ENCODE measurements around the gene CCDC88B. TPM values are rescaled to one million over a fixed set of nuclear protein-coding genes. Genes with fewer than 3 reads are reported as not detected.

The CCDC88B gene
- total and polyA plus RNA-seq, 4 donors, result 13.6 to 56.8 (median 43.4) TPM

DNA sequence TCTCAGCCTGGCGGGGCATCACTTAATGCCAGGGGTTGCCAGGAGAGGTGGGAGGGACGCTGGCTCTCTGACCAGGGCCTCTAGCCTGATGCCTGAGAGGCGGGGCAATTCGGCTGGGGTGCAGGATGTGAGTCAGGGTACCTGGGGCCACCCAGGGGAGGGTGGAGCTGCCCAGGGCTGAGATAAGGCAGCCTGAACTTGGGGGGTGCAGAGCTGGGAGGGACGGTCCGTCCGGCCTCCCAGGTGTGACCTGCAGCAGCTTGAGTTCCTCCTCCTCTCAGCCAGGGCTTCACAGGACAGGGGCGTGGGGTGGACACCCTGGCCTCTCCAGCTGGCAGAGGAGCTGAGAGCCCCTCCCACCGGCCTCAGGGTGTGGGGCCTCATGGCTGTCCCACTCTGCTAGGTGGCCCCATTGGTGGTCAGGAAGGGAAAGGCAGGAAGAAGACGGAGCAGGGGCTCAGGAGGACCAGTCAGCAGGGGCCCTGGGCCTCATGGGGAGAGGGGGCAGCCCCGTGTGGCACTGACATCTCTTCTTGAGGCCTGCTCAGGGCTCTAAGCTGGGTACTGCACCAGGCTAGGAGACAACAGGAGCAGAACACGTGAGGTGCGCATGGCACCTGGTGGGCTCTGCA lies 18.0 kb downstream of the CCDC88B start:
- H3K9ac ChIP-seq (ENCODE audit: insufficient read depth in 1 of 2, low read length in 2 of 2), result peak overlapping the region in 1 of 2 donors; percentile 16
- peaks cover 2 to 27% (median 6%) of the 10 kb centered on the region in 4 donors for H3K36me3 ChIP-seq (ENCODE audit: control insufficient read depth in 4 of 4, insufficient read depth in 4 of 4, low read length in 4 of 4)
- TF ChIP-seq, protein P1, sequence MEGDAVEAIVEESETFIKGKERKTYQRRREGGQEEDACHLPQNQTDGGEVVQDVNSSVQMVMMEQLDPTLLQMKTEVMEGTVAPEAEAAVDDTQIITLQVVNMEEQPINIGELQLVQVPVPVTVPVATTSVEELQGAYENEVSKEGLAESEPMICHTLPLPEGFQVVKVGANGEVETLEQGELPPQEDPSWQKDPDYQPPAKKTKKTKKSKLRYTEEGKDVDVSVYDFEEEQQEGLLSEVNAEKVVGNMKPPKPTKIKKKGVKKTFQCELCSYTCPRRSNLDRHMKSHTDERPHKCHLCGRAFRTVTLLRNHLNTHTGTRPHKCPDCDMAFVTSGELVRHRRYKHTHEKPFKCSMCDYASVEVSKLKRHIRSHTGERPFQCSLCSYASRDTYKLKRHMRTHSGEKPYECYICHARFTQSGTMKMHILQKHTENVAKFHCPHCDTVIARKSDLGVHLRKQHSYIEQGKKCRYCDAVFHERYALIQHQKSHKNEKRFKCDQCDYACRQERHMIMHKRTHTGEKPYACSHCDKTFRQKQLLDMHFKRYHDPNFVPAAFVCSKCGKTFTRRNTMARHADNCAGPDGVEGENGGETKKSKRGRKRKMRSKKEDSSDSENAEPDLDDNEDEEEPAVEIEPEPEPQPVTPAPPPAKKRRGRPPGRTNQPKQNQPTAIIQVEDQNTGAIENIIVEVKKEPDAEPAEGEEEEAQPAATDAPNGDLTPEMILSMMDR (IDR thresholded peaks at IDR 0.05; ENCODE audit: control extremely low read depth, extremely low read depth), result no peak
- ATAC-seq (ENCODE audit: insufficient read depth, low FRiP score) (no peak), DNase-seq (no peak)
- H3K4me1 ChIP-seq (ENCODE audit: control insufficient read depth in 5 of 5, insufficient read depth in 5 of 5, low read length in 5 of 5), result peaks cover 0 to 23% (median 19%) of the 10 kb centered on the region in 5 donors
- no peaks in the 10 kb centered on the region for H3K9me3 ChIP-seq (ENCODE audit: control insufficient read depth in 4 of 4, insufficient read depth in 3 of 4, low read length in 3 of 4)
- 63 to 64% methylated on average over 9 to 13 of the region's 13 CpGs for WGBS, 2 donors
- no peaks in the 10 kb centered on the region for H3K27me3 ChIP-seq (ENCODE audit: control insufficient read depth in 3 of 3, insufficient read depth in 3 of 3, low read length in 2 of 3)
- H3K27ac ChIP-seq (ENCODE audit: low read depth in 1 of 2, low read length in 1 of 2), result peak overlapping the region; percentile 68 to 84
- no peak overlapping the region for H3K4me3 ChIP-seq

- peaks cover 0 to 23% (median 19%) of the 10 kb centered on the region in 5 donors for H3K4me1 ChIP-seq (ENCODE audit: control insufficient read depth in 5 of 5, insufficient read depth in 5 of 5, low read length in 5 of 5)
- DNase-seq (no peak), ATAC-seq (ENCODE audit: insufficient read depth, low FRiP score) (peak; percentile 0)
- H3K27ac ChIP-seq (ENCODE audit: low read depth in 1 of 2, low read length in 1 of 2), result peak overlapping the region; percentile 68 to 84
- H3K4me3 ChIP-seq, result peak overlapping the region; percentile 86
- TF ChIP-seq, protein P1 (IDR thresholded peaks at IDR 0.05; ENCODE audit: control extremely low read depth, extremely low read depth), result no peak
- peak overlapping the region; percentile 16 to 80 for H3K9ac ChIP-seq (ENCODE audit: insufficient read depth in 1 of 2, low read length in 2 of 2)
- peaks cover 5 to 32% (median 6%) of the 10 kb centered on the region in 4 donors for H3K36me3 ChIP-seq (ENCODE audit: control insufficient read depth in 4 of 4, insufficient read depth in 4 of 4, low read length in 4 of 4)
- no peaks in the 10 kb centered on the region for H3K9me3 ChIP-seq (ENCODE audit: control insufficient read depth in 4 of 4, insufficient read depth in 3 of 4, low read length in 3 of 4)
- WGBS, 2 donors, result 22 to 32% methylated on average over 7 of the region's 7 CpGs
- H3K27me3 ChIP-seq (ENCODE audit: control insufficient read depth in 3 of 3, insufficient read depth in 3 of 3, low read length in 2 of 3), result no peaks in the 10 kb centered on the region
Observed at GRCh38 chr11:64358536-64358906, 18.5 kb downstream of the CCDC88B start.

DNA sequence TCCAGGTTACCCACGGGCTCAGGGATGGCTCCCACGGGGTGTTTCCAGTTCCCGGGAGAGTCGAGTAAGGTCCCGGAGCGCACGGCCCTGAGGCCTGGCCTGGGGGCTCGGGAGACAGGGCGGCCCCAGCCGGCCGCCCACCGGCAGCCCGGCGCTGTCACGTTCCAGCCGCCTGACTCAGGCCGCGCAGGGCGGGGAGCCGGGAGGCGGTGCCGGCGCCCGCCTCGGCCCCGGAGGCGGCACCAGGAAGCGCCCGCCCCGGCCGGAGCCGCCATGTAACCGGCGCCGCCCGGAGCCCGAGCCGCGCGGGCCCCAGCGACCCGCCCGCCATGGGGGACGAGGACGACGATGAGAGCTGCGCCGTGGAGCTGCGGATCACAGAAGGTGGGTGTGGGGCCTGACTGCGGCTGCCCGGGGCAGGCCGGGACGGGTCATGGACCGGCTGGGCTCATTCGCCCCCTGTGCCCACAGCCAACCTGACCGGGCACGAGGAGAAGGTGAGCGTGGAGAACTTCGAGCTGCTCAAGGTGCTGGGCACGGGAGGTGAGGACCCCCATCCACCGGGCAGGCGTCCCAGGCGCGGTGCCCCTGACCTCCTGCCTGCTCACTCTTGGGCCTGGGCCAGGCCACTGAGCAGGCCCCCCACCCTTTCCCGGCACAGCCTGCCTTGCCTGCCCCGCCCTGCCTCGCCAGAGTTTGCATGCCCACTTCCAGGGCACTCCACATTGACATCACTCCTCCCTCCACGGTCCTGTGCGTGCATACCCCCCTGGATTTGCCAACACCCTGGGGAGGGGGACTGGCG lies 19.1 kb downstream of the CCDC88B start, which contains the start of gene RPS6KA4:
TSS of gene RPS6KA4 (plus strand) at position 256 of the 805 bp plus-strand sequence. CDS start at position 330, 74 bp downstream.
- Histone ChIP-seq H3K36me3 (ENCODE audit: control insufficient read depth in 4 of 4, insufficient read depth in 4 of 4, low read length in 4 of 4) (peaks cover 5 to 34% (median 7%) of the 10 kb centered on the region in 4 donors), H3K4me1 (ENCODE audit: control insufficient read depth in 5 of 5, insufficient read depth in 5 of 5, low read length in 5 of 5) (peaks cover 0 to 23% (median 19%) of the 10 kb centered on the region in 5 donors), H3K9me3 (ENCODE audit: control insufficient read depth in 4 of 4, insufficient read depth in 3 of 4, low read length in 3 of 4) (no peaks in the 10 kb centered on the region), H3K27ac (ENCODE audit: low read depth in 1 of 2, low read length in 1 of 2) (peak within 1 kb of the TSS; percentile 68 to 93), H3K9ac (ENCODE audit: insufficient read depth in 1 of 2, low read length in 2 of 2) (peak within 1 kb of the TSS; percentile 16 to 80), H3K4me3 (peak within 1 kb of the TSS; percentile 86), H3K27me3 (ENCODE audit: control insufficient read depth in 3 of 3, insufficient read depth in 3 of 3, low read length in 2 of 3) (no peaks in the 10 kb centered on the region)
- ATAC-seq (ENCODE audit: insufficient read depth, low FRiP score) (peak; percentile 88), DNase-seq (peak; percentile 66 to 82 (median 68))
- TF ChIP-seq, protein P1 (IDR thresholded peaks at IDR 0.05; ENCODE audit: control extremely low read depth, extremely low read depth), result no peak
- 0 to 1% methylated on average over 68 to 70 of the region's 70 CpGs for WGBS, 2 donors

Measured in lung (tissue), 12 donors.